ENCODE data around the gene SFXN3.

DNA sequence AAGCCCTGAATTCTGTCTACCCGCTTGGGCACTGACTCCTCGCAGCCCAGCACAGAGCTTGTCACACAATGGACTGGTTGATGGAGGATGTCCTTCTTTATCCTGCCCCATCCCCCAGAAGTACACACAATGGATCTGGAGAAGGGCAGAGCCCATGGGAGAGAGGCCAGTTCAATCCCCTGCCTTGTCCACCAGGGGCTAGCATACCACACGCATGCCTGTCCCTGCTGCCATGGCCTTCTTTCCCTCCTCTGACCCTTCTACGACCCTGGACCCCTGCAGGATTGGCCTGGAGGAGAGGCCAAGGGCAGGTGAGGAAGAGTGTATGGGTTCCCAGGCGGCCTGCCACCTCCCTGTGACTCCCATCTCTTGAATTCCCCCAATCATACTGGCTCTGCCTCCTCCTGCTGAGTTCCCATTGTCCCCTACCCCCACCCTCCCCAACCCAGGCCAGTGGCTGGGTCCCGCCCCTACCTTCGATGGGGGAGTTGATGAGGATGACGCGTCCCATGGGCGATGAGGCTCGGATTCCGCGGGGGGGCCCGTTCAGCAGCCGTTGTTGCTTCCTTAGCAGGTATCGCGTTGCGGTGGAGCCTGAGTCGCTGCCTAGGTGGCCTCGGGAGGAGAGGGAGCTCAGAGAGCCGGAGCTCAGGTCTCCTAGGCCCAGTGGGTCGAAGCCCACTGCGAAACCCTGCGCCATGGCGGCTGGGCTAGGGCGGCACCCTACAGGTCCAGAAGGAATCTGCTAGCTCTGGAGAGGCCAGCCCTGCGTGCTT is 1.3 kb upstream of the SFXN3 start:
- TF ChIP-seq YY1 (IDR thresholded peaks at IDR 0.05; ENCODE audit: low read depth) = no peak
- no peak for TF ChIP-seq EP300 (IDR thresholded peaks at IDR 0.05; ENCODE audit: borderline replicate concordance)
- TF ChIP-seq, protein P1, sequence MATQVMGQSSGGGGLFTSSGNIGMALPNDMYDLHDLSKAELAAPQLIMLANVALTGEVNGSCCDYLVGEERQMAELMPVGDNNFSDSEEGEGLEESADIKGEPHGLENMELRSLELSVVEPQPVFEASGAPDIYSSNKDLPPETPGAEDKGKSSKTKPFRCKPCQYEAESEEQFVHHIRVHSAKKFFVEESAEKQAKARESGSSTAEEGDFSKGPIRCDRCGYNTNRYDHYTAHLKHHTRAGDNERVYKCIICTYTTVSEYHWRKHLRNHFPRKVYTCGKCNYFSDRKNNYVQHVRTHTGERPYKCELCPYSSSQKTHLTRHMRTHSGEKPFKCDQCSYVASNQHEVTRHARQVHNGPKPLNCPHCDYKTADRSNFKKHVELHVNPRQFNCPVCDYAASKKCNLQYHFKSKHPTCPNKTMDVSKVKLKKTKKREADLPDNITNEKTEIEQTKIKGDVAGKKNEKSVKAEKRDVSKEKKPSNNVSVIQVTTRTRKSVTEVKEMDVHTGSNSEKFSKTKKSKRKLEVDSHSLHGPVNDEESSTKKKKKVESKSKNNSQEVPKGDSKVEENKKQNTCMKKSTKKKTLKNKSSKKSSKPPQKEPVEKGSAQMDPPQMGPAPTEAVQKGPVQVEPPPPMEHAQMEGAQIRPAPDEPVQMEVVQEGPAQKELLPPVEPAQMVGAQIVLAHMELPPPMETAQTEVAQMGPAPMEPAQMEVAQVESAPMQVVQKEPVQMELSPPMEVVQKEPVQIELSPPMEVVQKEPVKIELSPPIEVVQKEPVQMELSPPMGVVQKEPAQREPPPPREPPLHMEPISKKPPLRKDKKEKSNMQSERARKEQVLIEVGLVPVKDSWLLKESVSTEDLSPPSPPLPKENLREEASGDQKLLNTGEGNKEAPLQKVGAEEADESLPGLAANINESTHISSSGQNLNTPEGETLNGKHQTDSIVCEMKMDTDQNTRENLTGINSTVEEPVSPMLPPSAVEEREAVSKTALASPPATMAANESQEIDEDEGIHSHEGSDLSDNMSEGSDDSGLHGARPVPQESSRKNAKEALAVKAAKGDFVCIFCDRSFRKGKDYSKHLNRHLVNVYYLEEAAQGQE (IDR thresholded peaks at IDR 0.05; ENCODE audit: low read depth) = no peak
- no peak for TF ChIP-seq NFIC (IDR thresholded peaks at IDR 0.05)
- TF ChIP-seq, protein P2, sequence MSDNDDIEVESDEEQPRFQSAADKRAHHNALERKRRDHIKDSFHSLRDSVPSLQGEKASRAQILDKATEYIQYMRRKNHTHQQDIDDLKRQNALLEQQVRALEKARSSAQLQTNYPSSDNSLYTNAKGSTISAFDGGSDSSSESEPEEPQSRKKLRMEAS (IDR thresholded peaks at IDR 0.05) = no peak
- TF ChIP-seq, protein P3, sequence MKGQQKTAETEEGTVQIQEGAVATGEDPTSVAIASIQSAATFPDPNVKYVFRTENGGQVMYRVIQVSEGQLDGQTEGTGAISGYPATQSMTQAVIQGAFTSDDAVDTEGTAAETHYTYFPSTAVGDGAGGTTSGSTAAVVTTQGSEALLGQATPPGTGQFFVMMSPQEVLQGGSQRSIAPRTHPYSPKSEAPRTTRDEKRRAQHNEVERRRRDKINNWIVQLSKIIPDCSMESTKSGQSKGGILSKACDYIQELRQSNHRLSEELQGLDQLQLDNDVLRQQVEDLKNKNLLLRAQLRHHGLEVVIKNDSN (IDR thresholded peaks at IDR 0.05) = no peak
- TF ChIP-seq CEBPB (IDR thresholded peaks at IDR 0.05) = no peak
- TF ChIP-seq TCF12 (IDR thresholded peaks at IDR 0.05; ENCODE audit: low read depth) = no peak
- TF ChIP-seq RAD21 (IDR thresholded peaks at IDR 0.05; ENCODE audit: low read depth) = no peak
- TF ChIP-seq FOXM1 (IDR thresholded peaks at IDR 0.05; ENCODE audit: borderline replicate concordance, low read depth) = no peak
- TF ChIP-seq TAF1 (IDR thresholded peaks at IDR 0.05; ENCODE audit: low read depth) = no peak
- TF ChIP-seq EGR1 (IDR thresholded peaks at IDR 0.05) = no peak
